GM12872 (cell line): ENCODE results near the gene EHMT1.

Experiments
- TF ChIP-seq, protein P1 (sequence below): IDR thresholded peaks from 3 replicates; pipeline ENCODE4 v1.5.1; 2011; ENCODE audit warnings: low read depth, mild to moderate bottlenecking, low read length, moderate library complexity; ENCODE audit not compliant: insufficient read depth

Gene EHMT1

DNA sequence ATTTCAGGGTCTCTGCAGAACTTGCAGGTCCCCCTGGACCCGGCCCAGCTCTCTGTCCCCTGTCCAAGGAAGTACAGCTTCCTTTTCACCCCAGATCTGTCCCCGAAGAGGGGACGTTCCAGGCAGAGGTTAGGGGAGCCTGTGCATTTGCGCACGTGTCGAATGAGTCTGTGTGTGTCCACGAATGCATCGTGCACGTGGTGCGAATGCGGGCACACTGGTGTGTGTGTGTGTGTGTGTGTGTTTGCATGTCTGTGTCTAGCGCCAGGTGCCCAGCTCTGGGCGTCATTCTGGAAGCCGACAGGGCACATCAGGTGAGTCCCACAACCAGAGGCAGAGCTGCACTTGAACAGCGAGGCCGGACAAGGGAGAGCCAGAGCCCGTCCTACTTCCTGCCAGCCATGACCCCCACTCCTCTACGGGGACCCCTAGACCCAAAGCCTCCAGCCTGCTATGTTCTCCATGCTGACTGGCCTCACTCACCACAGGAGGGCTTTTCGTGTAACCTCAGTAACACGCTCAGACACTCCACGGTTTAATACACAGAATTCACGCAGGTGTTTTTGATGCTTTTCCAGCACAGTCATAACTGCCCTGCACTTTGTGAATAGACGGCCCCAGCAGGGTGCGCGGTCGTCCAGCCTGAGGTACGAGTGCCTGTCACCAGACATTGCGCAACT, 217.5 kb downstream of the EHMT1 start:
- TF ChIP-seq, protein P1, sequence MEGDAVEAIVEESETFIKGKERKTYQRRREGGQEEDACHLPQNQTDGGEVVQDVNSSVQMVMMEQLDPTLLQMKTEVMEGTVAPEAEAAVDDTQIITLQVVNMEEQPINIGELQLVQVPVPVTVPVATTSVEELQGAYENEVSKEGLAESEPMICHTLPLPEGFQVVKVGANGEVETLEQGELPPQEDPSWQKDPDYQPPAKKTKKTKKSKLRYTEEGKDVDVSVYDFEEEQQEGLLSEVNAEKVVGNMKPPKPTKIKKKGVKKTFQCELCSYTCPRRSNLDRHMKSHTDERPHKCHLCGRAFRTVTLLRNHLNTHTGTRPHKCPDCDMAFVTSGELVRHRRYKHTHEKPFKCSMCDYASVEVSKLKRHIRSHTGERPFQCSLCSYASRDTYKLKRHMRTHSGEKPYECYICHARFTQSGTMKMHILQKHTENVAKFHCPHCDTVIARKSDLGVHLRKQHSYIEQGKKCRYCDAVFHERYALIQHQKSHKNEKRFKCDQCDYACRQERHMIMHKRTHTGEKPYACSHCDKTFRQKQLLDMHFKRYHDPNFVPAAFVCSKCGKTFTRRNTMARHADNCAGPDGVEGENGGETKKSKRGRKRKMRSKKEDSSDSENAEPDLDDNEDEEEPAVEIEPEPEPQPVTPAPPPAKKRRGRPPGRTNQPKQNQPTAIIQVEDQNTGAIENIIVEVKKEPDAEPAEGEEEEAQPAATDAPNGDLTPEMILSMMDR, result no peak

DNA sequence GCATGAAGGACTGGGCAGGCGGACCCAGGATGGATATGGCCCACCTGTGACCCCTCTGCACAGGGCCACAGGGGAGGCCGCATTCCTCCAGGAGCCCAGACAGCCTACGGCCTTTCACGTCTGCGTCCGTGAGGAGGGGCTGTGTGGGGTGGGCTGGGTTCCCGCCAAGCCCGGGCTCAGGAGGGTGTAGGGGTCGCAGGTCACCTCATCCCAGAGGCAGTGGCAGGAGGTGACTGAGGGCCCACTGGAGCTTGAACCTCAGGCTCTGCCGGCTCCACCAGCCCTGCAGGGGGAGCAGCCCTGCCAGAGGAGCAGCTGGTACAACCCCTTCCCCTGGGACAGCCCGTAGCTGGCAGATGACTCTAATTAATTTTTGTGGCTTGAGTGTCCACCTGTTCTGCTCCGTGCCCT, 218.0 kb downstream of the EHMT1 start:
- TF ChIP-seq, protein P1, result no peak

DNA sequence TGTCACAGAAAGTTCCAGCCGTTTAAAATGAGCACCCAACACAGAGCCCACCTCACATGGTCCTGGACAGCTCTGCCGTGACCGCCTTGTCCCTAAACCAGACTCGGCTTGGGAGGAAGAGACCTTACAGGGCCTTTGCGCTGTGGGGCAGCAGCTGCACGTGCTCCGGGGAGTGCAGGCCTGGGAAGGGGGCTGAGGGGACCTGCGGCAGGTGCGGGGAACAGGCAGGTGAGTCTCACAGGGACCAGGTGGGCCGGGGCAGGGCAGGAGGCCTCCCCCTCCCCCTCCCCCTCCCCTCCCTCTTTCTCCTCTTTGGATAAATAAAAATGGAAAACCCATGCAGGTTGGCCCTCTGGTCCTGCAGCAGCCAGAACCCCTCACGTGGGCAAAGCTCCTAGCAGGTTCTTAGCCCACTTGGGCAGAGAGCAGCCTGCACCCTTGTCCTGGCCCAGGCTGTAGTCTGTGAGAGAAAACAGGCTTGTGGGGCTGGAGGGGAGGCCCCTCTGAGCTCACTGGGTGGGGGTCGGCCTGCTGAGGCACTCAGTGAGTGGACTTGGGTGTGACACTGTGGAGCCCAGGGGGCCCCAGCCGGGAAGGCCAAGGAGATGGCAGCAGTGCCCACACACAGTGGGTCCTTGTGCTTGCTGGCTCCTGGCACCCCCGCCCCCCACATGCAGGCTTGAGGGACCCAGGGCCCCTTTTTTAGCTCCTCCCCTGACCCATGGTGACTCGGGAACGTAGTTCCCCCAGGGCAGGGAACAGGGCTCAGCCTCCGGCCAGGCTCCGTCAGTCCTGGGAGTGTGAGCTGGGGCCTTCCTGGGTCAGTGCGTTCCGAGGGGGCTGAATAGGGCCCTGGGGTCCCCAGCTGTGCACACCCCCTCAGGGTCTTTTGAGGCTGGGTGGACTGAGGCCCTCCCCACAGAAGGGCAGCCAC, 218.8 kb downstream of the EHMT1 start:
- TF ChIP-seq, protein P1, result no peak

DNA sequence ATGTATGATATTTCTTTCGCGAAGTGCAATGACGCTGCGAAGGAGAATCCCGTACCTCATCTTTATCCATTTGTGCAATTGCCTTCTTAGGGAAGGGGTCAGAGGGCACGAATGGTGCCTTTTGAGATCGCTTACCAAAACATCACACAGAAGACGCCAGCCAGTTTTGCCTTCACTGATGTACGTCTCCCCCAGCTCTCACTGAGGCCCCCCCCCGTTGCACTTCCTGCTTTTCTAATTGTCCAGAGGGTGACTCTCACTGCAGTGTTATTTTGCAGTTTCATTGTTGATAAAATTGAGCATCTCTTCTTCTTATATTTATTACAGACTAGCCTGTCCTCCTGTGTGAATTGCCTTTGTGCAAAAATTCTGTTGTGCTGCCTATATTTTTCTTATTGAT, 219.8 kb downstream of the EHMT1 start:
- TF ChIP-seq, protein P1, result no peak

DNA sequence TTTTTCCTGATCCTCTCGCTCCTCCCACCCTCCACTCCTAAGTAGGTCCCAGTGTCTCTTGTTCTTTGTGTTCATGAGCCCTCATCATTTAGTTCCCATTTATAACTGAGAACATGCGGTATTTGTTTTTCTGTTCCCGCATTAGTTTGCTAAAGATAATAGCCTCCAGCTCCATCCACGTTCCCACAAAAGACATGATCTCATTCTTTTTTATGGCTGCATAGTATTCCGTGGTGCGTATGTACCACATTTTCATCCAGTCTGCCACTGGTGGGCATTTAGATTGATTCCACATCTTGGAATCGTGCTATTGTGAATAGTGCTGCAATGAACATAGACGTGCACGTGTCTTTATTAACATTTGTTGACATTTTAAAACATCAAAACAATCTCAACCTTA, 224.6 kb downstream of the EHMT1 start:
- TF ChIP-seq, protein P1, result no peak

DNA sequence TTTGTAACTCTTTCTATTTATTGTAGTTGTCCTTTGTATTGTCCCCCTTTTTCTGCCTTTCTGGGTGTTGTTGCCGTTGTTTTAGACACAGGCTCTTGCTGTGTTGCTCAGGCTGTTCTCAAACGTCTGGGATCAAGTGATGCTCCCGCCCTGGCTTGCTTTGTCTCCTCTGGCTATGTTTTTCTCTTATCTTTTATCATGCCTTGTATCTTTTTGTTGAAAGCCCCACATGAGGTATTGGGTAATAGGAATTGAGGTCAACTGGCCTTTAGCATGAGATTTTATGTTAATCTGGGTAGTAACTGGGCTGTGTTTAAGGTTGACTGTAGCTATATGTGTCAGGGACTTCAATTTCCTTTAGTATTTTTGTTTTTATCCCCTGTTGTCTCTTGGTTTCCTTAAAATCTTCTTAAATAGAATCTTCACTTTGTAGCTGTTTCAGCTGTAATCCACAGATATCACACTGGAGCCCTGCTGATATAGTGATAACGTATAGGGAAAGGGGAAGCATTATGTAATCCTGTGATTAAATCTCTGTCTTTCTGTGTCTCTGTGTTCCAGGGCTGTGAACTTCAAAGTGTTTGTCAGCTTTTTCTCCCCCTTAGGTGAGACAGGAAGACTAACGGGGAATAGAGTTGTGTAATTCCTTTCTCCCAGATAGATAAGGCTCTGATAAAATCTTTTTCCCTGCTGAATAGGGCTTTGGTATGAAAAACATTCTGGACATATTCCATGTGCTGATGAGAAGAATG, 232.9 kb downstream of the EHMT1 start:
- TF ChIP-seq, protein P1, result no peak
